Measurements from ENCODE around the gene AOPEP.

- TF ChIP-seq, protein P1, sequence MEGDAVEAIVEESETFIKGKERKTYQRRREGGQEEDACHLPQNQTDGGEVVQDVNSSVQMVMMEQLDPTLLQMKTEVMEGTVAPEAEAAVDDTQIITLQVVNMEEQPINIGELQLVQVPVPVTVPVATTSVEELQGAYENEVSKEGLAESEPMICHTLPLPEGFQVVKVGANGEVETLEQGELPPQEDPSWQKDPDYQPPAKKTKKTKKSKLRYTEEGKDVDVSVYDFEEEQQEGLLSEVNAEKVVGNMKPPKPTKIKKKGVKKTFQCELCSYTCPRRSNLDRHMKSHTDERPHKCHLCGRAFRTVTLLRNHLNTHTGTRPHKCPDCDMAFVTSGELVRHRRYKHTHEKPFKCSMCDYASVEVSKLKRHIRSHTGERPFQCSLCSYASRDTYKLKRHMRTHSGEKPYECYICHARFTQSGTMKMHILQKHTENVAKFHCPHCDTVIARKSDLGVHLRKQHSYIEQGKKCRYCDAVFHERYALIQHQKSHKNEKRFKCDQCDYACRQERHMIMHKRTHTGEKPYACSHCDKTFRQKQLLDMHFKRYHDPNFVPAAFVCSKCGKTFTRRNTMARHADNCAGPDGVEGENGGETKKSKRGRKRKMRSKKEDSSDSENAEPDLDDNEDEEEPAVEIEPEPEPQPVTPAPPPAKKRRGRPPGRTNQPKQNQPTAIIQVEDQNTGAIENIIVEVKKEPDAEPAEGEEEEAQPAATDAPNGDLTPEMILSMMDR (IDR thresholded peaks at IDR 0.05), result no peak
- TF ChIP-seq, protein P2, sequence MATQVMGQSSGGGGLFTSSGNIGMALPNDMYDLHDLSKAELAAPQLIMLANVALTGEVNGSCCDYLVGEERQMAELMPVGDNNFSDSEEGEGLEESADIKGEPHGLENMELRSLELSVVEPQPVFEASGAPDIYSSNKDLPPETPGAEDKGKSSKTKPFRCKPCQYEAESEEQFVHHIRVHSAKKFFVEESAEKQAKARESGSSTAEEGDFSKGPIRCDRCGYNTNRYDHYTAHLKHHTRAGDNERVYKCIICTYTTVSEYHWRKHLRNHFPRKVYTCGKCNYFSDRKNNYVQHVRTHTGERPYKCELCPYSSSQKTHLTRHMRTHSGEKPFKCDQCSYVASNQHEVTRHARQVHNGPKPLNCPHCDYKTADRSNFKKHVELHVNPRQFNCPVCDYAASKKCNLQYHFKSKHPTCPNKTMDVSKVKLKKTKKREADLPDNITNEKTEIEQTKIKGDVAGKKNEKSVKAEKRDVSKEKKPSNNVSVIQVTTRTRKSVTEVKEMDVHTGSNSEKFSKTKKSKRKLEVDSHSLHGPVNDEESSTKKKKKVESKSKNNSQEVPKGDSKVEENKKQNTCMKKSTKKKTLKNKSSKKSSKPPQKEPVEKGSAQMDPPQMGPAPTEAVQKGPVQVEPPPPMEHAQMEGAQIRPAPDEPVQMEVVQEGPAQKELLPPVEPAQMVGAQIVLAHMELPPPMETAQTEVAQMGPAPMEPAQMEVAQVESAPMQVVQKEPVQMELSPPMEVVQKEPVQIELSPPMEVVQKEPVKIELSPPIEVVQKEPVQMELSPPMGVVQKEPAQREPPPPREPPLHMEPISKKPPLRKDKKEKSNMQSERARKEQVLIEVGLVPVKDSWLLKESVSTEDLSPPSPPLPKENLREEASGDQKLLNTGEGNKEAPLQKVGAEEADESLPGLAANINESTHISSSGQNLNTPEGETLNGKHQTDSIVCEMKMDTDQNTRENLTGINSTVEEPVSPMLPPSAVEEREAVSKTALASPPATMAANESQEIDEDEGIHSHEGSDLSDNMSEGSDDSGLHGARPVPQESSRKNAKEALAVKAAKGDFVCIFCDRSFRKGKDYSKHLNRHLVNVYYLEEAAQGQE (IDR thresholded peaks at IDR 0.05; ENCODE audit: low read depth, low read length), result no peak
- TF ChIP-seq TAF1 (IDR thresholded peaks at IDR 0.05; ENCODE audit: borderline replicate concordance, low read depth, low read length) (no peak), EP300 (IDR thresholded peaks at IDR 0.05; ENCODE audit: borderline replicate concordance in 1 of 2, low read depth in 1 of 2, low read length in 1 of 2) (0 out of 4 replicates have a peak, but pooled peaks of 1 of the 2 experiments have one; percentile 19), FOXM1 (IDR thresholded peaks at IDR 0.05; ENCODE audit: low read depth) (no peak), NRF1 (IDR thresholded peaks at IDR 0.05; ENCODE audit: low read depth, low read length) (no peak), RCOR1 (IDR thresholded peaks at IDR 0.05; ENCODE audit: low read length) (peak; percentile 66; the same call in 1 of the 2 replicates), FOXJ3 (CRISPR knock-in tag; IDR thresholded peaks at IDR 0.05) (no peak), CHD2 (IDR thresholded peaks at IDR 0.05; ENCODE audit: low read length, partially characterized antibody) (no peak), EZH2phosphoT487 (IDR thresholded peaks at IDR 0.05; ENCODE audit: borderline replicate concordance, low read depth) (no peak), TCF12 (IDR thresholded peaks at IDR 0.05) (no peak), POLR2AphosphoS5 (IDR thresholded peaks at IDR 0.05; ENCODE audit: low read depth, low read length) (no peak)
- TF ChIP-seq, protein P3, sequence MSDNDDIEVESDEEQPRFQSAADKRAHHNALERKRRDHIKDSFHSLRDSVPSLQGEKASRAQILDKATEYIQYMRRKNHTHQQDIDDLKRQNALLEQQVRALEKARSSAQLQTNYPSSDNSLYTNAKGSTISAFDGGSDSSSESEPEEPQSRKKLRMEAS (IDR thresholded peaks at IDR 0.05; ENCODE audit: low read depth), result no peak
Observed at GRCh38 chr9:94746541-94747370, 20.3 kb downstream of the AOPEP start.
